WTC11 (cell line): Measurements from ENCODE around the gene CYTH3.
"Not testable (repeated sequence)": the region's sequence is repeated elsewhere in the genome, so short reads cannot be mapped to it uniquely, and the experiment has no call there.

Experiments
- CTCF ChIP-seq: fragments of 200-600 bp; IDR thresholded peaks from 2 replicates; pipeline ENCODE4 v1.8.0; 2022; ENCODE audit warnings: antibody characterized with exemption
- STAT6 ChIP-seq: sonication (generic); formaldehyde crosslinking; conservative IDR thresholded peaks from 2 replicates; pipeline ENCODE4 v1.8.1; 2023; ENCODE audit warnings: mild to moderate bottlenecking, low read depth, missing genetic modification reagents, moderate library complexity

- TF ChIP-seq STAT6 (CRISPR knock-in tag); CTCF: not testable (repeated sequence)
Observed at GRCh38 chr7:6223411-6223810, 49.0 kb downstream of the CYTH3 start.
